HK-2 (cell line): Measurements from ENCODE around the gene DHRS9.
"Not testable (repeated sequence)": the region's sequence is repeated elsewhere in the genome, so short reads cannot be mapped to it uniquely, and the experiment has no call there.

Experiments used
- DNase-seq: peaks from one replicate; pipeline ENCODE4 v3.0.0-alpha.2; 2018; ENCODE audit not compliant: unreplicated experiment

Gene DHRS9

DNA sequence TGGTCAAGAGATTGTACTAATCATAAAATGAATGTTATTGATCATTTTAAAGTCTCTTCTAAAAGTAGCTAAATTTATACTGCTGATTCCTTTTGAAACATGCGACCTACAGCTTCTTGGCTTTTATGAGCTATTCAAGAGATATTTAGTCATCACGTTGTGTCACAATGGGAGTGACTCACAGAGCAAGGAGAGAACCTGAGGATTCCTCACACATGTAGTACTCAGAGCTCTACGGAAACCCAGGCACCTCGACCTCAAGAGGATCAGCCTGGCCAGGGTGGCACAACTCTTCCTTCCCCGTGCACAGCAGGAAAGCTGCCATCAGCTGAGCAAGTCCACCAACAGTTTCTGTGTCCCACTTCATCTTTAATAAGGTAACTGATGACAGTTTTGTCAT, at the start of gene DHRS9:
Gene DHRS9 (plus strand): TSS at position 223 of the 400 bp plus-strand sequence. CDS start 12,019 bp downstream, outside the sequence.
- peak; percentile 64 for DNase-seq

DNA sequence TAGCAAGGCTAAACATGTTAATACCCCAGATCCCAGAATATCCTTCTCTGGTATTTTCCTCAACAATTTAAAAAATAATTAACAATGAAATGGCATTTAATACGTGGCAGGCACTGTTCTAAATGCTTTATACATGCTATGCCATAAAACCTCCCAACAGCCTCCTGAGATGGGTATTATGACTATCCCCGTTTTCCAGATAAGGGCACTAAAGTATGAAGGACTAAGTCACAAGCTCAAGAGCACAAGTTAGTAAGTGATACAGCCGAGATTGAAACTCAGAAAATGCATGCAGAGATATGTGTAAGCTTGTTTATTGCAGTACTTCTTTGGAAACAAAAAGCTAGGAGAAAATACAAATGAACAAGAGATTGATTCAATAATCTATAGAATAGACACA, 46.2 kb upstream of the DHRS9 start:
- no peak for DNase-seq

DNA sequence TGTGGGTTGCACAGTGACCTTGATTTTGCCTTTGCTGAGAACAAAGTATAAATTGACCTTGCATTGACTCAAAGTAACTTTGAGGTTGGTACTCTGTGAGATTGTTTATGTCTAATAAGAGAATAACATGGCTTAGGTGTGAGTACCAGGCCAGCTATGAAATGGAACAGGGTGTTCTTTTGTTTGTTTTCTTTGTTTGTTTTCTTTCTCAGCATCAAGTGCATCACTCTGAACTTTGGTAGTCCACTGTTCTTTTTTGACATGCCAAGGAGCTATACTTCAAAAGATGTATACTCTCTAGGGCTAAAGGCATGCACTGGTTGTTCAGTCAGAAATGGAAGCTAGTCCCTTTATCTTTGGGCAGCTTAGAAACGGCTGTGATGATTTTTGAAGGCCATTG, 43.3 kb upstream of the DHRS9 start:
- DNase-seq, result no peak

DNA sequence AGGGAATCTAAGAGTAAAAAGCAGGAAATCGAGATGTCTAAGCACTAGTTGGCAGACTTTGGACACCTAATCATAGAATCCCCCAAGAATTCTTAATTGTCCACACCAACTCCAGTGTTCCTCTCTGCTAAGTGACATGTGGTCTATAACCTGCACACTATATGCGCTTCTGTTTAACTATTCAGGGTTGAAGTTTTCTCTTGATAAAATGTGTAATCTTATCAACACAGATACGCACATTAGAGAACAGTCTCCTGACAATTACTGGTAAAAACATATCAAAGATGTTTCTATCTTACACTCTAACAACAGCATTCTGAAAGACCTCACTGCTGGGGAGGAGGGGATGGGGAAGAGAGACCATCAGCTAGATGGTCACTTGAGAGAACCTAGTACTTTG, 42.1 kb upstream of the DHRS9 start:
- no peak for DNase-seq

DNA sequence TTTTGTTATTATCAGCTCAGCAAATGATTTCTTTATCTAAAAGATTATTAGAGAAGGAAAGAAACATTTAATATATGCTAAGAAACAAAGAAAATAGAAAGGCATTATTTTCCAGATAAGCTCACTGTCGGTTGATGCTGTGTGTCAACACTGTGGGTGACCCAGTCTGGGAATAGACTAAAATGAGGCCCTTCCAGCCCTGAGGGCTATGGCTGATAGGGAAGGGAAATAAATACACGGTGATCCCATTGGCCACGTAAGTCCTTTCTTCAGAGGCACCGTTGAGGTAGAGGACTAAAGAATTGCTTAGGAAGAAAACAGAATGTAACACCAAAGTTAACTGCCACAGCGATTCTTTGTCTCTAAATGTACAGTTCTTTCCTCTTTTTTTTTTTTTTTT, 40.0 kb upstream of the DHRS9 start:
- no peak for DNase-seq

DNA sequence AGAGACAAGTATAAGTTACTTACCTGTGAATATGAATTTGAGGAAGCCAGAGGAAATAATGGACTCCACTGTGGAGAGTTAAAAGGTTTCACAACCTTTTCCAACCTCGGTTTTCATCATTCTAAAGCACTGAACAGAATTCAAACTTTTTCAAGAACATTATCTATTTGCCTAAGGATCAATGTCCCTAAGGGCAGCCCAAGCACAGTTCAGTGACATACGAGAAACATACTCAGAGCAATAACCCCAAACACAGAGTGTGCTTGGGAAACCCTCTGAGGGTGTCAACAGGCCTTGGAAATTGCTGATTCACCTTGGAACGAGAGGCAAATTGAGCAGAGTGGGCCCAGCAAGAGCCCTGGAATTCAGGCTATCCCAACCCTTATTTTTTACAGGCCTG, 38.2 kb upstream of the DHRS9 start, which contains the start of gene ABCB11:
Gene ABCB11 (minus strand): TSS at position 123 of the 400 bp plus-strand sequence. CDS start 13,199 bp downstream, outside the sequence.
- DNase-seq, result no peak

DNA sequence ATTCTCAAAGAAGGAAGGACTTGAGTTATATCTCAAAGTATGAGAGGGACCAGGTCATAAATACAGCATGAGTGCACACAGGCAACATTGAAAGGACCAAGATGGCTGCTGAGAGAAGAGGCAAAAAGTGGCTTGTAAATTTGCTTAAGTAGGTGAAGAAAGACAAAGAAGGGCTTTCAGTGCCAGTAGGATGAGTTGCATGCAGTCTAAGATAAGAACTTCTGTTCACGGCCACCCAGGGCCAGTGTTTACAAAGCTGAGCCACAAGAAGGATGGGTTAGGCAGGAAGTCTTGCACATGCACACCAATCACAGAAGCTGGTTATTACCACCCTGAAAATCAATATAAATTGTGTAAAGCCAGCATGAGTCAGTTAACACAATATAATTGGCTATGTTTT, 35.1 kb upstream of the DHRS9 start:
- DNase-seq, result no peak

DNA sequence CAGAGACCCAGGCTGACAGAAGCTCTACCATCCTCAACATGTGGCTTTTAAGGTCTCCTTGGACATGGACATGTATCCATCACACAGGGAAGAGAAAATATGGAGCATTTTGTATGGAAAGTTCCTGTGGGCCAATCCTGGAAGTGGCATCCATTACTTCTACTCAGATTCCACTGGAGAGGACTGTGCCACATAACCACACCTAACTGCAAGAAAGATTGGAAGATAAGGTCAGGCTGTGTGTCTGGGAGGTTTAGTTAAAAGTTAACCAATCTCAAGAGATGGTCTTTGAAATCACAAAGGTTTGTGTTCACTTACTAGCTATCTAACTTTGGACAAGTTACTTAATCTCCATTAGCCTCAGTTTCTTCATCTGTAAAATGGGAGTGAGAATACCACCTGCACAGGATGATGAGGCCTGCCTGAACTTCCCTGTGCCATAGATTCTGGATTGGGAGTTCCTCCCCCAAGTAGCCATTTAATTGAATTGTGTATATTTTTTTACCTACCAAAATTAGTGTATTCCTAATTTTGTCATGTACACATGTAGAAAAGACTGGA, 34.3 kb upstream of the DHRS9 start:
- DNase-seq, result no peak

DNA sequence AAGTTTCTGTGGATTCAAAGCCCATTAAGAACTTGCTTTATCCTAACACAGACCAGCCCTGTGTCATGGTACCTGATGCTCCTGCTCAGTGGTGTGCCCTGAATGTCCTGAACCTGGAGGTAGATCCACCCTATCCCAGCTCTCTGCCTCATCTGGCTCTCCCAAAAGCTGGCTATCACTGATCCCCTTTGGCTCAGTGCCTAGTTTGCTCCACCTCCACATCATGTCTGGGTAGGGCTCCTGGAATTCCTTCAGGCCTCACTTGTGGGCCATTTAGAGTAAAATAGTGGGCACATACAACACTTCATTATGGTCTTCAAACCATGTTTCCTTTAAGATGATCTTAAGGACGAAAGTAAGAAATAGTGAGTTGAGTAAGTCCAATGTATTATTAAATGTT, 33.5 kb upstream of the DHRS9 start:
- no peak for DNase-seq

DNA sequence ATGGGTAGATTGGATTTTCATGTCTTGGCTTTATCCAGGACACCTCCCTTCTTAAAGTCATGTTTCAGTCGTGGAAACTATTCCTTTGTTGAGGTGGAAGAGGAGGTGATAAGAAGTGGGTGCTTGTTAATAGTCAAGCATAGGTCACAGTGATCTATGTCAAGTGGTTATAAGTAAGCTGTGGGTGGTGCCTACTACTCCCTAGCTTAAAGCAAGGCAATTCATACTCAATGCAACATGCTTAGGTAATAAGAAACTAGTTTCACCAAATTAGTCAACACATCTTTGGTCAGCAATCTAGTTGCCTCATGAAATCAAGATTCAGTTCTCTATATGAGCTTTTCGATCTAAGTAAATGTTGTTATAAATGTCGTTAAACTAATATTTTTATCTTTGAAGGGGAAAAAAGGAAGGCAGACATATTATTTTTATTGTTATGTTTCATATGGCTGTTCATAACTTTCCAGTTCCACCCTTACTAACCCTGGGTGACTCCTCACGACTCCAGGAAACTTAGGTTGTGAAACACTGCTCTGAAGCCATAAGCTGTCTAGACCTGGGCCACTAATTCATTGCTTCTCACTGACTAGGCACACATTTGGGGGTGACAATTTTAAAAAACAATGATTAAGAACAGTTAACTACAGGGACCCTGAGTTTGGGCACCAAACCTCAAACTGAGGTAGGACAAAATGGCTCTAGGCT, 32.5 kb upstream of the DHRS9 start:
- DNase-seq, result no peak

DNA sequence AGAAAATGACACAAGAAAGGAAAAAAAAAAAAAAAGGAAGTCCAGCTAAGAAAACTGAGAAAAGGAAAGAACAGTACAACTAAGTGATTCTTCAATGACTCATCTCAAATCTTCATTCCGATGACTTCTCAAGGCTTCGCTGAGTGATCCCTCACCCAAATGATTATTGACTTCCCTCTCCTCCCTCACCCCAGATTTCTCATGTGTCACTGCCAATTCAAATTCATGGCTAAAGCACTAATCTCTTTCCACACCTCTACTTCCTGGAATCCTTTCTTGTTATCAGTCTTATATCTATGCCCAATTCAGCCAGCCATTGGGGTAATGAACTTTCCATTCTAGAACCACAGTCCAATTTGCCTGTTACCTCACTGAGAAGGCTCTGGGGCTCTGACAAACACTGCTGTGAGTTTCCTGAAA, 31.0 kb upstream of the DHRS9 start:
- no peak for DNase-seq

DNA sequence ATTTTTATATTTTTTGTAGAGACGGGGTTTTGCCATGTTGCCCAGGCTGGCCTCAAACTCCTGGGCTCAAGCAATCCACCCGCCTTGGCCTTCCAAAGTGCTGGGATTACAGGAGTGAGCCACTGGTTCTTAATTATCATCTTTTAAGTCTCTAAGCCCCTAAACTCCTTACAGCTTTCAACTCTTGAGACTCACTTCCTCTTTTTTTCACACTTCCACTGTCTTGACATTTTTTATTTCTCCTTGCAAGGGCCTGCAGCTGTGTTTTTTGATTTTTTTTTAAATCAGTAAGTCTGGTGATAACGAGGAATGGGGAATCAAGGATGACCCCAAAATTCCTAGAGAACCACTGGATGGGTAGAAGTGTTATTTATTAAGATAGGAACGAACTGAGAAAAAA, 29.7 kb upstream of the DHRS9 start:
- DNase-seq, result no peak

DNA sequence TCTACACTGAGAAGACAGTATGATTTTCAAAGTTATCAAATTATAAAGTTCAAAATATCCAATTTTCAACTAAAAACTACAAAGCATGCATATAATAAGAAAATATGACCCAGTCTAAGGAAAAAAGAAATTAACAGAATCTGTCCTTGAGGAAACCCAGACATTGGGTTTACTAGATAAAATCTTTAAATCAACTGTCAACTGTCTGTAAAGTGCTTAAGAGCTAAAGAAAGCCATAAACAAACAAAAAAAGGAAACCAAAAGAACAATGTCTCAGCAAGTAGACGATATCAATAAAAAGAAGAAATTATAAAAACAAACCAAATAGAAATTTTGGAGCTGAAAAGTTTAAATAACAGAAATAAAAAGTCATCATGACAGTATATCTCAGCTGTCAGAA, 27.8 kb upstream of the DHRS9 start:
- no peak for DNase-seq

DNA sequence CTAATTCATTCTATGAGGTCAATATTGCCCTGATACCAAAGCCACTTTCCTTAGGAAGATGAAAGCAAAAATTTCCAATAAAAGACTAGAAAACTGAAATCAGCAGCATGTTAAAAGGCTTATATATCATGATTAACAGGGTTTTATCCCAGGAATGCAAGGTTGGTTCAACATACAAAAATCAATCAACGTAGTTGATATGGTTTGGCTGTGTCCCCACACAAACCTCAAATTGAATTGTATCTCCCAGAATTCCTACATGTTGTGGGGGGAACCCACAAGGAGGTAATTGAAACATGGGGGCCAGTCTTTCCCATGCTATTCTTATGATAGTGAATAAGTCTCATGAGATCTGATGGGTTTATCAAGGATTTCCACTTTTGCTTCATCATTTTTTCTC, 26.5 kb upstream of the DHRS9 start:
- no peak for DNase-seq

DNA sequence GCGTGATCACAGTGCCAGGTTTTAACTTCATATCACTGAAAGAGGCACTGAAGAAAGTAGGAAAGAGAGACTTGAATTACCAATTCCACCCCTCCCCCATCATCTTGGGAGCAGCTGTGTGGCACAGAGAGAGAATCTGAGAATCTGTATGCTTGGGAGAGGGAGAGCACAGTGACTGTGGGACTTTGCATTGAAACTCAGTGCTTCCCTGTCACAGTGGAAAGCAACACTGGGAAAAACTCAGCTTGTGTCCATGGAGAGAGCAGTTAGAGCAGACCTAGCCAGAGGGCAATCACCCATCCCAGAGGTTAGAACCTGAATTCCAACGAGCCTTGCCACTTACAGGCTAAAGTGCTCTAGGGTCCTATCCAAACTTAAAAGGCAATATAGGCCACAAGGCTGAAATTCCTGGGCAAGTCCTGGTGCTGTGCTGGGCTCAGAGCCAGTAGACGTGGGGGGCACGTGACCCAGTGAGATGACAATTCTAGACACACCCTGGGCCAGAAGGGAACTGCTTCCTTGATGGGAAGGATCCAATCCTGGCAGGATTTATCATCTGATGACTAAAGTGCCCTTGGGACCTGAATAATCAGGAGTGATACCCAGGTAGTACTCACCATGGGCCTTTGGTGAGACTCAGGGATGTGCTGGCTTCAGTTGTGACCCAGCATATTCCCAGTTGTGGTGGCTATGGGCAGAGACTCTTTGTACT, 22.8 kb upstream of the DHRS9 start:
- no peak for DNase-seq

DNA sequence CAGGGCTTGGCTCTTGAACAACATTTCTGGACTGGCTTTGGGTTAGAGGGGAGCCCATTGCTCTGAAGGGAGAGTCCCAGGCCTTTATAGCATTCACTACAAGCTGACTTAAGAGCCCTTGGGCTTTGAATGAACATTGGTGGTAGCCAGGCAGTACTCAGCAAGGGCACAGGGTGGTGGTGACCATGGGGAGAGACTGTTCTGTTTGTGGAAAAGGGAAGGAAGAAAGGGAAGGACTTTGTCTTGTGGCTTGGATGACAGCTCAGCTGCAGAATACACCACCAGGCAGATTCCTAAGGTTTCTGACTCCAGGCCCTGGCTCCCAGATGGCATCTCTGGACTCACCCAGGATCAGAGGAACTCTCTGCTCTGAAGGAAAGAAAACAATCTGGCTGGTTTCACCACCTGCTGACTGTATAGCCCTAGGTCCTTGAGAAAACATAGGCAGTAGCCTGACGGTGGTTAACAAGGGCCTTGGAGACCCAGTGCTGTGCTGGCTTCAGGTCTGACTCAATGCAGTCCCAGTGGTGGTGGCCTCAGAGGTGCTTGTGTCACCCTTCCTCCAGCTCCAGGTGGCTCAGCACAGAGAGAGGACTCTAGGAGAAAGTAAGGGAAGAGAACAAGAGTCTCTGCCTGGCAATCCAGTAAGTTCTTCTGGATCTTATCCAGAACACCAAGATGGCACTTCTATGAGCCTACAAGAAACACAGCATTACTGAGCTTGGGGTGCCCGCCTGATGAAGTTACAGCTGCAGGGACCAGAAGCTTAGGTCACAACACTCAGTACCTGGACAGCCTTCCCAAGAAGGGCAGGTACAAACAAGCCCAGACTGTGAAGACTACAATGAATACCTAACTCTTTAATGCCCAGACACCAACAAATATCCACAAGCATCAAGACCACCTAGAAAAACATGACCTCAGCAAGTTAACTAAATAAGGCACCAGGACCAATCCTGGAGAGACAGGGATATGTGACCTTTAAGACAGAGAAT, 21.8 kb upstream of the DHRS9 start:
- no peak for DNase-seq

DNA sequence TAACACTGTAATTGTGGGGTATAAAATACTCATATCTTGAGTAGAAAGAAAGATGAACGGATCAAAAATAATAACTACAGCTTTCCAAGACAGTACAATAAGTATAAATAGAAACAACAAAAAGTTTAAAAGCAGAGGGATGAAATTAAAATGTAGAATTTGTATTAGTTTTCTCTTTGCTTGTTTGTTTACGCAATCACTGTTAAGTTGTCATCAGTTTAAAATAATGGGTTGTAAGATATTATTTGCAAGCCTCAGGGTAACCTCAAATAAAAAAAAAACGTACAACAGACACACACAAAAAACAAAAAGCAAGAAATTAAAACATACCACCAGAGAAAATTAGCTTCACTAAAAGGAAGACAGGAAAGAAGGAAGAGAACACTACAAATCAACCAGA, 20.2 kb upstream of the DHRS9 start:
- no peak for DNase-seq

DNA sequence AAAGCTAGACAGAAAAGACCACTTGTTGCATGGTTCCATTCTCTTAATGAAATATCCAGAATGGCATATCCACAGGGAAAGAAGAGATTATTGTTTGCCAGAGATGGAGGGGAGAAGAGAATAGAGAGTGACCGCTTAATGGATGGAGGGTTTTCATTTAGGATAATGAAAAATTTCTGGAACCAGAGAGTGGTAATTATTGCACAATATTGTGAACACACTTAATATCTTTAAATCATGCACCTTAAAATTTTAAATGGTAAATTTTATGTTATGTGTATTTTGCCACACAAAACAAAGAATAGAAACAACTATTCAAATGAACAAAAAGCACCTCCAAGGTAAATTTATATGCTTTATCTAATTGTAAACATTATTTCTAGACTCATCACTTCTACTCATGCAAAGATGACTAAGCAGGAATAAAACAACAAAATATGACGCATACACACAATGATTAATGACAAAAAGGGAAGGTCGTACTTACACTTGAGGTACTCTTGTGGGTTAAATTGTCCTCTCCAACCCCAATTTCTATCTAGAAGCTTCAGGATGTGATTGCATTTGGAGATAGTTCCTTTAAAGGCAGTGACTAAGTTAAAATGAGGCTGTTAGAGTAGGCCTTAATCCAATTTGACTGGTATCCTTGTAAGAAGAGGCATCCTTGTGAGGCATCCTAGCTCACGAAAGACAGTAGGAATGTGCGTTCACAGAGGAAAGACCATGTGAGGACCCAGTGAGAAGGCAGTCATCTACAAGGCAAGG, 18.7 kb upstream of the DHRS9 start:
- DNase-seq, result no peak

DNA sequence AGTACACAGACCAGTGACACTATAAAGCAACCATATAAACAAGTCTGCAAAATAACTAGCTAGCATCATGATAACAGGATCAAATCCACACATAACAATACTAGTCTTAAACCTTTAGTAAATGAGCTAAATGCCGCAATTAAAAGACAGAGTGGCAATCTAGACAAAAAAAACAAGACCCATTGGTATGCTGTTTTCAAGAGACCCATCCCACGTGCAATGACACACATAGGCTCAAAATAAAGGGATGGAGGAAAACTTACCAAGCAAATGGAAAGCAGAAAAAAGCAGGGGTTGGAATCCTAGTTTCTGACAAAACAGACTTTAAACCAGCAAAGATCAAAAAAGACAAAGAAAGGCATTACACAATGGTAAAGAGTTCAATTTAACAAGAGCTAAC, 14.8 kb upstream of the DHRS9 start:
- DNase-seq, result not testable (repeated sequence)

DNA sequence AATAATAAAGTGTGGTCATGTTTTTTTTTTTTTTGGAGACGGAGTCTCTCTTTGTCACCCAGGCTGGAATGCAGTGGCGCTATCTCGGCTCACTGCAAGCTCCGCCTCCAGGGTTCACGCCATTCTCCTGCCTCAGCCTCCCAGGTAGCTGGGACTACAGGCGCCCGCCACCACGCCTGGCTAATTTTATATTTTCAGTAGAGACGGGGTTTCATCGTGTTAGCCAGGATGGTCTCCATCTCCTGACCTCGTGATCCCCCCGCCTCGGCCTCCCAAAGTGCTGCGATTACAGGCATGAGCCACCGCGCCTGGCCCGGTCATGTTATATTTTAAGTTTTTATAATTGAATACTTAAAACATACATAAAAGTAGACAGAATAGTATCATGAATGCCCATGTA, 5.2 kb upstream of the DHRS9 start:
- DNase-seq, result not testable (repeated sequence)

DNA sequence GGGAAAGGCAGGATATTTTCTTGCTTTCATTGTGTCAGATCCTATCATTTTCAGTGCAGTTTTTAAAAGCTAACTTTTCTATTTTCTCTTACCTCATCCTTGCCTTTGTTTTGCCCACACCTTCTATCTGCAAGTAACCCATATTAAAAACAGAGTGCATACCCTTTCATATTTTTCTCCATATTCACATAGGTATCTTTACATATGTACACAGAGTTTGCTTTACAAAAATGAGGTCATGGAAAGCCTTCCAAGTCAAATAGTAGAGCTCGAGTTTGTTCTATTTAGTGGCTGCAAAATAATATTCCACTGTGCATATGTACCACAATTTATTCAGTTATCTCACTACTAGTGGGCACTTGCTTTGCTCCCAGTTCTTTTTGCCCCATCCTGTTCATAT, 3.9 kb upstream of the DHRS9 start:
- DNase-seq, result no peak
